ENCODE data around the gene DAZAP1. TPM values are rescaled to one million over a fixed set of nuclear protein-coding genes. Genes with fewer than 3 reads are reported as not detected.

Gene DAZAP1
- total RNA-seq, 2 experiments from 2014 or later, result 128 to 133 TPM

- Mint-ChIP-seq H3K4me1 (ENCODE audit: low read depth) (peaks cover 11% of the 10 kb centered on the region), H3K27ac (no peak overlapping the region), H3K4me3 (peak overlapping the region; percentile 72), H3K9me3 (no peaks in the 10 kb centered on the region), H3K27me3 (no peaks in the 10 kb centered on the region), H3K36me3 (ENCODE audit: low read depth) (peaks cover 5% of the 10 kb centered on the region)
- peak; percentile 19 for TF ChIP-seq CTCF (IDR thresholded peaks at IDR 0.05)
- H3K4me1 ChIP-seq (ENCODE audit: insufficient read depth, low read length), result peaks cover 59% of the 10 kb centered on the region
- H3K27me3 ChIP-seq (ENCODE audit: control insufficient read depth in 1 of 2, insufficient read depth in 2 of 2, low read length in 2 of 2), result peaks cover 18 to 29% of the 10 kb centered on the region in 2 experiments
- H3K4me3 ChIP-seq (ENCODE audit: low read length), result peak overlapping the region; percentile 62
- POLR2A ChIA-PET, result interaction anchor here (1.0 to 3.9 kb wide), 5 partner anchors 8 to 202 kb away, joined by 3 to 12 read pairs (median 4); partner anchors contain the start of genes C19orf25 and REEP6
- intact Hi-C loops (cut with DNase I, micrococcal nuclease), result loop anchor here in 1 of 2 experiments (2.0 to 10.0 kb wide), 3 partner anchors 20 to 196 kb away; partner anchors contain the start of genes FAM174C, PCSK4 and REEP6
- ATAC-seq (ENCODE audit: poor library complexity), result no peak
- DNase-seq, result peak in 4 of 14 experiments; percentile 34 to 59 (median 46)
- no peak overlapping the region for H3K27ac ChIP-seq (ENCODE audit: low read depth in 1 of 2, low read length in 2 of 2)
- H3K9me3 ChIP-seq (ENCODE audit: control insufficient read depth in 1 of 2, insufficient read depth in 1 of 2, low read length in 2 of 2), result peaks cover 0 to 16% of the 10 kb centered on the region in 2 experiments
- peaks cover 5% of the 10 kb centered on the region for H3K36me3 ChIP-seq (ENCODE audit: insufficient read depth, low read length)
- CTCF ChIA-PET, result interaction anchor here (1.2 to 2.1 kb wide), 3 partner anchors 20 to 44 kb away, joined by 5 to 16 read pairs (median 9); partner anchors contain the start of gene REEP6
Measured at GRCh38 chr19:1471010-1471514, 63.7 kb downstream of the DAZAP1 start.

GRCh38 chr19:1471515-1472160, 64.3 kb downstream of the DAZAP1 start:
- Histone ChIP-seq H3K36me3 (ENCODE audit: insufficient read depth, low read length) (peaks cover 8% of the 10 kb centered on the region), H3K4me1 (ENCODE audit: insufficient read depth, low read length) (peaks cover 53% of the 10 kb centered on the region), H3K27ac (ENCODE audit: low read depth in 1 of 2, low read length in 2 of 2) (no peak overlapping the region), H3K4me3 (ENCODE audit: low read length) (peak overlapping the region; percentile 62), H3K9me3 (ENCODE audit: control insufficient read depth in 1 of 2, insufficient read depth in 1 of 2, low read length in 2 of 2) (peaks cover 0 to 11% of the 10 kb centered on the region in 2 experiments), H3K27me3 (ENCODE audit: control insufficient read depth in 1 of 2, insufficient read depth in 2 of 2, low read length in 2 of 2) (peaks cover 12 to 23% of the 10 kb centered on the region in 2 experiments)
- TF ChIP-seq CTCF (IDR thresholded peaks at IDR 0.05), result no peak
- Mint-ChIP-seq H3K36me3 (ENCODE audit: low read depth) (peaks cover 5% of the 10 kb centered on the region), H3K9me3 (no peaks in the 10 kb centered on the region), H3K4me1 (ENCODE audit: low read depth) (peaks cover 11% of the 10 kb centered on the region), H3K27me3 (no peaks in the 10 kb centered on the region), H3K4me3 (peak overlapping the region; percentile 72), H3K27ac (no peak overlapping the region)
- POLR2A ChIA-PET, result interaction anchor here (1.0 to 3.9 kb wide), 5 partner anchors 13 to 203 kb away, joined by 4 to 12 read pairs (median 4); partner anchors contain the start of gene REEP6
- CTCF ChIA-PET, result interaction anchor here (1.2 to 2.1 kb wide), 3 partner anchors 19 to 43 kb away, joined by 5 to 16 read pairs (median 9); partner anchors contain the start of gene REEP6
- peak; percentile 14 for ATAC-seq (ENCODE audit: poor library complexity)
- intact Hi-C loops (cut with DNase I, micrococcal nuclease), result loop anchor here in 1 of 2 experiments (2.0 to 10.0 kb wide), 3 partner anchors 19 to 197 kb away; partner anchors contain the start of genes FAM174C, PCSK4 and REEP6
- peak in 6 of 14 experiments; percentile 20 to 61 (median 44) for DNase-seq

GRCh38 chr19:1472231-1473084, 65.1 kb downstream of the DAZAP1 start:
- Histone ChIP-seq H3K36me3 (ENCODE audit: insufficient read depth, low read length) (peaks cover 12% of the 10 kb centered on the region), H3K9me3 (ENCODE audit: control insufficient read depth in 1 of 2, insufficient read depth in 1 of 2, low read length in 2 of 2) (peaks cover 0 to 8% of the 10 kb centered on the region in 2 experiments), H3K27ac (ENCODE audit: low read depth in 1 of 2, low read length in 2 of 2) (no peak overlapping the region), H3K4me3 (ENCODE audit: low read length) (no peak overlapping the region), H3K27me3 (ENCODE audit: control insufficient read depth in 1 of 2, insufficient read depth in 2 of 2, low read length in 2 of 2) (peaks cover 9 to 16% of the 10 kb centered on the region in 2 experiments), H3K4me1 (ENCODE audit: insufficient read depth, low read length) (peaks cover 48% of the 10 kb centered on the region)
- DNase-seq, result no peak
- ChIA-PET CTCF (interaction anchor here (2.1 kb wide), 1 partner anchor 19 kb away, joined by 9 read pairs; the partner anchor contains the start of gene REEP6), POLR2A (interaction anchor here (1.0 to 3.9 kb wide), 5 partner anchors 14 to 204 kb away, joined by 4 to 12 read pairs (median 4); partner anchors contain the start of gene REEP6)
- Mint-ChIP-seq H3K27me3 (no peaks in the 10 kb centered on the region), H3K36me3 (ENCODE audit: low read depth) (peaks cover 5% of the 10 kb centered on the region), H3K9me3 (no peaks in the 10 kb centered on the region), H3K27ac (no peak overlapping the region), H3K4me3 (peak overlapping the region; percentile 59), H3K4me1 (ENCODE audit: low read depth) (peaks cover 16% of the 10 kb centered on the region)
- no peak for ATAC-seq (ENCODE audit: poor library complexity)
- TF ChIP-seq CTCF (IDR thresholded peaks at IDR 0.05), result no peak
- intact Hi-C loops (cut with DNase I, micrococcal nuclease), result loop anchor here in 1 of 2 experiments (10.0 kb wide), 1 partner anchor 198 kb away; the partner anchor contains the start of gene FAM174C

Measured in CD4-positive, alpha-beta T cell (primary cell).